ENCODE measurements around the gene SNX25.

DNA sequence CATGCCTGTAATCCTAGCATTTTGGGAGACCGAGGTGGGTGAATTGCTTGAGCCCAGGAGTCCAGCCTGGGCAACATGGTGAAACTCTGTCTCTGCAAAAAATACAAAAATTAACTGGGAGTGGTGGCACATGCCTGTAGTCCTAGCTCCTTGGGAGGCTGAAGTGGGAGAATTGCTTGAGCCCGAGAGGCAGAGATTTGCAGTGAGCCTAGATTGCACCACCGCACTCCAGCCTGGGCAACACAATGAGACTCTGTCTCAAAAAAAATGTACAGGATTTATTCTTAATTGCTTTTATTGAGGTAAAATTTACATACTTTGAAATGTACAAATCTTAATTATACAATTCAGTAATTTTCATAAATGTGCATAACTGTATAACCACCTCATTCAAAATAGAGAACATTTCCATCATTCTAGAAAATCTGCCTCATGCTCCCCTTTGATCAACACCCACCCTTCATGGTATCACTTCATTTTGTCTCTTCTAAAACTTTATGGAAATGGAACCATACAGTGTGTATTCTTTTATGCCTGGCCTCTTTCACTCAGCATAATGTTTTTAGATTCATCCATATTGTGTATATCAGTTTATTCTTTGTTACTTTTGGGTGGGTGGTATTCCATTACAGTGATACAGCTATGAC is 39.1 kb downstream of the SNX25 start:
- TF ChIP-seq POLR2A (IDR thresholded peaks at IDR 0.05; ENCODE audit: low read depth, low read length) (no peak), POLR2AphosphoS5 (IDR thresholded peaks at IDR 0.05; ENCODE audit: low read depth, low read length) (no peak)
